GM23338 (cell line): ENCODE measurements around the gene ZFAND6. TPM values are rescaled to one million over a fixed set of nuclear protein-coding genes. Genes with fewer than 3 reads are reported as not detected.
"Not testable (repeated sequence)": the region's sequence is repeated elsewhere in the genome, so short reads cannot be mapped to it uniquely, and the experiment has no call there.

Experiments
- ATAC-seq: fragments of 200-7000 bp; cut with Tn5 transposase; 3 replicates; pipeline ENCODE4 v1.9.1; 2020
- DNase-seq: peaks from one replicate; pipeline ENCODE4 v3.0.0-alpha.2; 2015; ENCODE audit warnings: low spot score
- H2AFZ ChIP-seq: fragments of 200-600 bp; sonication (generic); 2 replicates; pipeline ENCODE4 v1.8.0; 2016; ENCODE audit warnings: antibody characterized with exemption, mild to moderate bottlenecking, moderate library complexity
- H3F3A ChIP-seq: fragments of 200-600 bp; sonication (generic); replicated peaks from 2 replicates; pipeline ENCODE4 v1.8.0; 2017; ENCODE audit warnings: antibody characterized with exemption, mixed run types, low read depth
- H3K27ac ChIP-seq: fragments of 200-600 bp; sonication (generic); 2 replicates; pipeline ENCODE4 v1.6.1; 2016; ENCODE audit warnings: low read depth
- H3K27me3 ChIP-seq: fragments of 200-600 bp; sonication (generic); 2 replicates; pipeline ENCODE4 v1.8.0; 2016; ENCODE audit warnings: mild to moderate bottlenecking, mixed run types, moderate library complexity; ENCODE audit not compliant: insufficient read depth
- H3K36me3 ChIP-seq: fragments of 200-600 bp; sonication (generic); 2 replicates; pipeline ENCODE4 v1.8.0; 2016; ENCODE audit warnings: mild to moderate bottlenecking; ENCODE audit not compliant: insufficient read depth
- H3K4me1 ChIP-seq: fragments of 200-600 bp; sonication (generic); 2 replicates; pipeline ENCODE4 v1.8.0; 2016; ENCODE audit warnings: mild to moderate bottlenecking, moderate library complexity; ENCODE audit not compliant: insufficient read depth
- H3K4me2 ChIP-seq: fragments of 200-600 bp; sonication (generic); 2 replicates; pipeline ENCODE4 v1.7.1; 2017; ENCODE audit warnings: mixed run types
- H3K4me3 ChIP-seq: fragments of 200-600 bp; sonication (generic); 2 replicates; pipeline ENCODE4 v1.6.1; 2016; ENCODE audit warnings: mixed run types
- H3K79me2 ChIP-seq: fragments of 200-600 bp; sonication (generic); replicated peaks from 2 replicates; pipeline ENCODE4 v1.8.0; 2017; ENCODE audit warnings: mild to moderate bottlenecking; ENCODE audit not compliant: insufficient read depth
- H3K9me2 ChIP-seq: fragments of 200-600 bp; sonication (generic); 2 replicates; pipeline ENCODE4 v1.8.0; 2017; ENCODE audit not compliant: insufficient read depth
- H4K20me1 ChIP-seq: fragments of 200-600 bp; sonication (generic); replicated peaks from 2 replicates; pipeline ENCODE4 v1.8.0; 2017; ENCODE audit warnings: mild to moderate bottlenecking; ENCODE audit not compliant: insufficient read depth
- H3K27ac Mint-ChIP-seq: 2 replicates; pipeline ENCODE4 v1.8.0; 2020; ENCODE audit warnings: inconsistent platforms, mild to moderate bottlenecking, moderate library complexity, mixed read lengths
- H3K27me3 Mint-ChIP-seq: 3 replicates; pipeline ENCODE4 v1.8.0; 2022; ENCODE audit warnings: low read depth, mild to moderate bottlenecking, moderate library complexity, mixed read lengths, inconsistent platforms; ENCODE audit not compliant: insufficient read depth, poor library complexity
- H3K36me3 Mint-ChIP-seq: 3 replicates; pipeline ENCODE4 v1.8.0; 2021; ENCODE audit warnings: low read depth, mild to moderate bottlenecking, inconsistent platforms, moderate library complexity, mixed read lengths
- H3K4me1 Mint-ChIP-seq: 3 replicates; pipeline ENCODE4 v1.8.0; 2020; ENCODE audit warnings: mild to moderate bottlenecking, inconsistent platforms, mixed read lengths
- H3K4me3 Mint-ChIP-seq: 3 replicates; pipeline ENCODE4 v1.8.0; 2021; ENCODE audit warnings: moderate library complexity, mild to moderate bottlenecking, inconsistent platforms, mixed read lengths
- H3K9me3 Mint-ChIP-seq: 3 replicates; pipeline ENCODE4 v1.8.0; 2020; ENCODE audit warnings: moderate library complexity, mild to moderate bottlenecking, inconsistent platforms, mixed read lengths
- CREB1 ChIP-seq: fragments of 250-450 bp; sonication (Bioruptor Pico); IDR thresholded peaks from 2 replicates; pipeline ENCODE4 v1.5.0; 2020; ENCODE audit warnings: low read depth, mild to moderate bottlenecking, moderate library complexity
- ETS1 ChIP-seq: IDR thresholded peaks from 2 replicates; pipeline ENCODE4 v1.6.1; 2016; ENCODE audit warnings: antibody characterized with exemption
- EZH2 ChIP-seq: fragments of 200-600 bp; sonication (generic); IDR thresholded peaks from one replicate; pipeline ENCODE4 v1.8.0; 2017; ENCODE audit warnings: antibody characterized with exemption, mild to moderate bottlenecking, low read depth; ENCODE audit not compliant: unreplicated experiment
- NANOG ChIP-seq: IDR thresholded peaks from 2 replicates; pipeline ENCODE4 v1.6.1; 2016; ENCODE audit warnings: antibody characterized with exemption, borderline replicate concordance
- POLR2AphosphoS5 ChIP-seq: IDR thresholded peaks from 2 replicates; pipeline ENCODE4 v1.6.1; 2016; ENCODE audit warnings: antibody characterized with exemption, low read depth
- REST ChIP-seq: IDR thresholded peaks from one replicate; pipeline ENCODE4 v1.6.1; 2018; ENCODE audit warnings: antibody characterized with exemption; ENCODE audit not compliant: unreplicated experiment
- STAT1 ChIP-seq: IDR thresholded peaks from one replicate; pipeline ENCODE4 v1.6.1; 2016; ENCODE audit warnings: antibody characterized with exemption; ENCODE audit not compliant: unreplicated experiment
- ZNF114 ChIP-seq: fragments of 250-450 bp; sonication (Bioruptor Pico); IDR thresholded peaks from 2 replicates; pipeline ENCODE4 v1.5.0; 2020; ENCODE audit warnings: mild to moderate bottlenecking, moderate library complexity
- ZNF331 ChIP-seq: fragments of 250-450 bp; sonication (Bioruptor Pico); IDR thresholded peaks from 2 replicates; pipeline ENCODE4 v1.5.0; 2020; ENCODE audit warnings: low read depth, mild to moderate bottlenecking, moderate library complexity
- ZNF462 ChIP-seq: fragments of 250-450 bp; sonication (Bioruptor Pico); IDR thresholded peaks from 2 replicates; pipeline ENCODE4 v1.5.0; 2020; ENCODE audit warnings: mild to moderate bottlenecking, moderate library complexity
- polyA plus RNA-seq: library from polyadenylated mRNA; unstranded; fragments of >200 nt; fragmentation: Nextera tagmentation; extraction: Ambion mirVana; gene quantifications from 2 replicates; pipeline ENCODE4 v1.2.1, GENCODE V29; 2016
- total RNA-seq: library from RNA; depleted of rRNA; stranded (reverse); fragments of >200 nt; shearing (Covaris generic); gene quantifications from 2 replicates; pipeline ENCODE4 v1.2.3, GENCODE V29; 2014

ZFAND6 gene
- total and polyA plus RNA-seq, 2 experiments from 2014 or later: 205 to 292 TPM

- no peak for TF ChIP-seq ETS1
Measured at GRCh38 chr15:80010131-80010673, 49.3 kb upstream of the ZFAND6 start (continued).

GRCh38 chr15:80011041-80011523 lies 48.4 kb upstream of the ZFAND6 start:
- H3K36me3 ChIP-seq, H3K4me1 Mint-ChIP-seq, DNase-seq, H3K27ac ChIP-seq, H3K27me3 ChIP-seq, H3K4me1 ChIP-seq, ATAC-seq, H3K4me3 ChIP-seq, H3K9me2 ChIP-seq, H3K4me2 ChIP-seq, H3K27me3 Mint-ChIP-seq, H3K9me3 Mint-ChIP-seq, H3K36me3 Mint-ChIP-seq, H3K4me3 Mint-ChIP-seq, H2AFZ ChIP-seq, H3F3A ChIP-seq, H3K27ac Mint-ChIP-seq, H3K79me2 ChIP-seq, H4K20me1 ChIP-seq: not testable (repeated sequence)

- Mint-ChIP-seq H3K27ac (no peak overlapping the region), H3K4me3 (no peak overlapping the region), H3K4me1 (no peaks in the 10 kb centered on the region; the same call in 2 of the 3 replicates), H3K9me3 (no peaks in the 10 kb centered on the region), H3K27me3 (peaks cover 3% of the 10 kb centered on the region), H3K36me3 (no peaks in the 10 kb centered on the region)
- Histone ChIP-seq H4K20me1 (no peaks in the 10 kb centered on the region), H3K4me1 (no peaks in the 10 kb centered on the region; the same call in 1 of the 2 replicates), H3K9me2 (no peaks in the 10 kb centered on the region), H3K36me3 (no peaks in the 10 kb centered on the region), H3K4me3 (no peak overlapping the region), H3K4me2 (no peak overlapping the region), H3F3A (no peaks in the 10 kb centered on the region), H3K27ac (no peak overlapping the region), H3K27me3 (no peaks in the 10 kb centered on the region), H3K79me2 (no peaks in the 10 kb centered on the region), H2AFZ (no peak overlapping the region)
- DNase-seq: no peak
- no peak for ATAC-seq
- TF ChIP-seq REST (no peak), ZNF114 (CRISPR knock-in tag) (no peak), POLR2AphosphoS5 (no peak), EZH2 (no peak), CREB1 (CRISPR knock-in tag) (no peak), NANOG (no peak), ZNF331 (CRISPR knock-in tag) (no peak), STAT1 (no peak), ZNF462 (no peak)
Measured at GRCh38 chr15:80011596-80011995, 47.9 kb upstream of the ZFAND6 start.
